Endothelial cell of umbilical vein (primary cell): ENCODE data around the gene GDI2. TPM values are rescaled to one million over a fixed set of nuclear protein-coding genes. Genes with fewer than 3 reads are reported as not detected.

Source experiments
- BruUV-seq: library from RNA; stranded (reverse); fragments of 400-500 nt; replicated peaks from 2 replicates; lab custom pipeline; 2021; lab: Mats Ljungman, UMichigan
- CTCF ChIA-PET: fragments of 300-600, 350-600 bp; sonication (Branson Sonifier 250); formaldehyde crosslinking; loops from one replicate; lab custom pipeline; 2021; ENCODE audit warnings: antibody characterized with exemption, inconsistent platforms; lab: Charles Lee
- POLR2A ChIA-PET: fragments of 300-600, 350-600 bp; sonication (Branson Sonifier 250); formaldehyde crosslinking; loops from one replicate; lab custom pipeline; 2021; ENCODE audit warnings: antibody characterized with exemption, inconsistent platforms; lab: Charles Lee
- DNase-seq: peaks from one replicate; pipeline ENCODE4 v3.0.0-alpha.2; 2011; ENCODE audit warnings: low read depth, low spot score
- FAIRE-seq: peaks from 2 replicates; lab custom pipeline; 2011; peaks lifted over from hg19 to GRCh38; lab: Jason Lieb, UNC
- H2AFZ ChIP-seq: 2 replicates; pipeline ENCODE4 v1.6.0; 2012; ENCODE audit warnings: low read depth, low read length, control low read depth, inconsistent platforms
- H3K27ac ChIP-seq: 2 replicates; pipeline ENCODE4 v1.5.1; 2011; ENCODE audit warnings: low read depth, mild to moderate bottlenecking, control low read depth, low read length, moderate library complexity; ENCODE audit not compliant: insufficient read depth
- H3K27me3 ChIP-seq, 2 experiments: 2 replicates each; pipeline versions ENCODE4 v1.6.0 to v1.6.1; 2011; ENCODE audit warnings: low read length in 2 of 2, mixed read lengths in 1 of 2; ENCODE audit not compliant: control insufficient read depth in 2 of 2, insufficient read depth in 2 of 2
- H3K36me3 ChIP-seq, 2 experiments: 2 replicates in 1 of 2; 3 replicates in 1 of 2; pipeline ENCODE4 v1.5.1; 2011; ENCODE audit warnings: low read length in 2 of 2, mild to moderate bottlenecking in 1 of 2, moderate library complexity in 1 of 2; ENCODE audit not compliant: control insufficient read depth in 2 of 2, insufficient read depth in 2 of 2; ENCODE audit errors: extremely low read depth in 1 of 2
- H3K4me1 ChIP-seq: 3 replicates; pipeline ENCODE4 v1.5.1; 2011; ENCODE audit warnings: mild to moderate bottlenecking, low read length; ENCODE audit not compliant: control insufficient read depth, insufficient read depth; ENCODE audit errors: extremely low read depth
- H3K4me2 ChIP-seq: 2 replicates; pipeline ENCODE4 v1.6.1; 2011; ENCODE audit warnings: low read length, control low read depth, mixed read lengths; ENCODE audit not compliant: insufficient read depth
- H3K4me3 ChIP-seq, 3 experiments: fragments of 200-600 bp in 1 of 3; sonication (generic), shearing (Covaris generic) in 1 of 3; replicated peaks in 1 of 3; 2 replicates each; pipeline ENCODE4 v1.5.1; 2011 to 2016; ENCODE audit warnings: control low read depth in 3 of 3, low read length in 3 of 3, mild to moderate bottlenecking in 2 of 3, inconsistent platforms in 1 of 3, low read depth in 1 of 3, moderate library complexity in 1 of 3; ENCODE audit not compliant: insufficient read depth in 1 of 3
- H3K79me2 ChIP-seq: 2 replicates; pipeline ENCODE4 v1.6.0; 2012; ENCODE audit warnings: low read length, inconsistent platforms; ENCODE audit not compliant: control insufficient read depth, insufficient read depth
- H3K9ac ChIP-seq: replicated peaks from 2 replicates; pipeline ENCODE3; 2011; ENCODE audit warnings: low read length, control low read depth; ENCODE audit not compliant: insufficient read depth; ENCODE audit errors: extremely low read depth
- H3K9me1 ChIP-seq: replicated peaks from 3 replicates; pipeline ENCODE4 v1.6.0; 2011; ENCODE audit warnings: mild to moderate bottlenecking, low read length; ENCODE audit not compliant: control insufficient read depth, insufficient read depth; ENCODE audit errors: extremely low read depth
- H3K9me3 ChIP-seq: replicated peaks from 2 replicates; pipeline ENCODE4 v1.5.1; 2012; ENCODE audit warnings: low read length, inconsistent platforms; ENCODE audit not compliant: control insufficient read depth, insufficient read depth
- H4K20me1 ChIP-seq: replicated peaks from 2 replicates; pipeline ENCODE3; 2011; ENCODE audit warnings: mild to moderate bottlenecking, low read length; ENCODE audit not compliant: control insufficient read depth, insufficient read depth; ENCODE audit errors: extremely low read depth
- CTCF ChIP-seq, 2 donors: IDR thresholded peaks; 1 replicate in 1 of 2; 2 replicates in 1 of 2; pipeline ENCODE4 v1.5.1; 2011; ENCODE audit warnings: low read length in 2 of 2, mild to moderate bottlenecking in 2 of 2, moderate library complexity in 2 of 2, control low read depth in 1 of 2, inconsistent platforms in 1 of 2, low read depth in 1 of 2; ENCODE audit not compliant: insufficient read depth in 1 of 2; ENCODE audit errors: extremely low read depth in 1 of 2
- EZH2 ChIP-seq: IDR thresholded peaks from 2 replicates; pipeline ENCODE4 v1.6.1; 2012; ENCODE audit warnings: borderline replicate concordance, low read depth, mild to moderate bottlenecking, moderate library complexity, low read length, inconsistent platforms; ENCODE audit not compliant: severe bottlenecking
- FOS ChIP-seq: IDR thresholded peaks from 2 replicates; pipeline ENCODE4 v1.6.1; 2011; ENCODE audit warnings: mild to moderate bottlenecking, low read length, moderate library complexity, borderline replicate concordance; ENCODE audit not compliant: insufficient read depth
- GATA2 ChIP-seq: IDR thresholded peaks from 2 replicates; pipeline ENCODE4 v1.7.0; 2011; ENCODE audit warnings: low read depth, mild to moderate bottlenecking, moderate library complexity, mixed read lengths, low read length; ENCODE audit not compliant: insufficient read length, insufficient read depth
- JUN ChIP-seq: IDR thresholded peaks from 2 replicates; pipeline ENCODE4 v1.6.1; 2011; ENCODE audit warnings: borderline replicate concordance, low read depth; ENCODE audit not compliant: insufficient read length, insufficient read depth
- MAX ChIP-seq: IDR thresholded peaks from 2 replicates; pipeline ENCODE4 v1.6.1; 2011; ENCODE audit not compliant: insufficient read depth, insufficient read length
- MYC ChIP-seq: IDR thresholded peaks from one replicate; pipeline ENCODE4 v1.6.1; 2011; ENCODE audit warnings: mild to moderate bottlenecking, low read depth, low read length
- POLR2A ChIP-seq: IDR thresholded peaks from 2 replicates; pipeline ENCODE4 v1.6.1; 2012; ENCODE audit warnings: low read depth, mild to moderate bottlenecking, control low read depth, low read length
- POLR2AphosphoS5 ChIP-seq: IDR thresholded peaks from 2 replicates; pipeline ENCODE4 v1.6.1; 2012; ENCODE audit warnings: low read depth, mild to moderate bottlenecking, control low read depth, low read length, moderate library complexity; ENCODE audit not compliant: insufficient read depth
- dilution Hi-C: fragments of 300-500 bp; cut with MboI; formaldehyde crosslinking; loops from one replicate; pipeline ENCODE4 v1.15.0; 2019; ENCODE audit warnings: low sequenced_read_pairs; ENCODE audit not compliant: extremely low pct_ligation_motif_present
- intact Hi-C: fragments of 100-400 bp; cut with micrococcal nuclease; formaldehyde crosslinking; loops from one replicate; pipeline ENCODE4 v1.10.0; 2022
- polyA plus RNA-seq, 4 experiments: library from polyadenylated mRNA; depleted of rRNA in 3 of 4; stranded (reverse) in 3 of 4; unstranded in 1 of 4; fragments of >200 nt; gene quantifications; 2 replicates each; pipeline versions ENCODE4 v1.2.1 to v1.2.3, GENCODE V29; 2011 to 2012; ENCODE audit warnings: missing spikeins in 1 of 4
- total RNA-seq: library from RNA; stranded (reverse); gene quantifications from 2 replicates; pipeline ENCODE4 v1.2.3, GENCODE V29; 2021

The GDI2 gene
- total and polyA plus RNA-seq, 2 donors (not counting 3 experiments of a cell fraction or from before 2014, with no cell fraction given) = 154 to 307 TPM

GRCh38 chr10:5732141-5732540 lies 81.1 kb downstream of the GDI2 start:
- no peaks in the 10 kb centered on the region for H3K27me3 ChIP-seq
- no peak overlapping the region for H3K27ac ChIP-seq
- FAIRE-seq = no peak
- peaks cover 2% of the 10 kb centered on the region for H3K79me2 ChIP-seq
- no peaks in the 10 kb centered on the region for H4K20me1 ChIP-seq
- H3K4me2 ChIP-seq = no peak overlapping the region
- TF ChIP-seq EZH2 (no peak), MAX (no peak), JUN (no peak), MYC (no peak), GATA2 (no peak), POLR2AphosphoS5 (no peak), FOS (no peak), CTCF (IDR thresholded peaks at IDR 0.05; ENCODE audit: extremely low read depth in 1 of 2, insufficient read depth in 1 of 2, low read depth in 1 of 2, low read length in 2 of 2) (no peak), POLR2A (no peak)
- no peak overlapping the region for H3K9ac ChIP-seq
- no TSS peak for BruUV-seq
- no peak overlapping the region for H2AFZ ChIP-seq
- peaks cover 5 to 13% of the 10 kb centered on the region in 2 experiments for H3K36me3 ChIP-seq
- CTCF ChIA-PET = no interaction called here
- no peaks in the 10 kb centered on the region for H3K9me3 ChIP-seq
- H3K4me1 ChIP-seq = no peaks in the 10 kb centered on the region
- no peak for DNase-seq
- intact Hi-C loops (no loop called here), dilution Hi-C loops (no loop called here)
- H3K4me3 ChIP-seq = no peak overlapping the region
- no peaks in the 10 kb centered on the region for H3K9me1 ChIP-seq
- POLR2A ChIA-PET = no interaction called here
